A673 (cell line): Measurements from ENCODE around the gene ZNF202. TPM values are rescaled to one million over a fixed set of nuclear protein-coding genes. Genes with fewer than 3 reads are reported as not detected.

Source experiments
- BruUV-seq: library from RNA; stranded (reverse); fragments of 400-500 nt; replicated peaks from 2 replicates; lab custom pipeline; 2021; lab: Mats Ljungman, UMichigan
- CTCF ChIA-PET: fragments of 300-600 bp; sonication (Branson Sonifier 250); formaldehyde crosslinking; loops from one replicate; lab custom pipeline; 2022; ENCODE audit warnings: antibody characterized with exemption; lab: Charles Lee
- POLR2A ChIA-PET: fragments of 300-600 bp; sonication (Branson Sonifier 250); formaldehyde crosslinking; loops from one replicate; lab custom pipeline; 2022; ENCODE audit warnings: antibody characterized with exemption; ENCODE audit not compliant: low non-redundant PET; lab: Charles Lee
- DNase-seq: peaks from one replicate; pipeline ENCODE4 v3.0.0-alpha.2; 2015; ENCODE audit warnings: low spot score
- H3K27ac ChIP-seq: fragments of 200-600 bp; sonication (generic); 2 replicates; pipeline ENCODE4 v1.5.1; 2016; ENCODE audit warnings: mixed run types, low read depth, mild to moderate bottlenecking, mixed read lengths, antibody characterized with exemption, low read length; ENCODE audit not compliant: poor library complexity, severe bottlenecking
- H3K27me3 ChIP-seq: fragments of 200-600 bp; sonication (generic); replicated peaks from 2 replicates; pipeline ENCODE4 v1.6.1; 2017; ENCODE audit warnings: mixed run types, low read depth, mild to moderate bottlenecking, mixed read lengths, antibody characterized with exemption, low read length; ENCODE audit not compliant: insufficient read depth, poor library complexity
- H3K36me3 ChIP-seq: fragments of 200-600 bp; sonication (generic); 2 replicates; pipeline ENCODE4 v1.6.1; 2016; ENCODE audit warnings: mixed run types, mild to moderate bottlenecking, mixed read lengths, antibody characterized with exemption, low read length; ENCODE audit not compliant: insufficient read depth, poor library complexity, severe bottlenecking
- H3K4me1 ChIP-seq: fragments of 200-600 bp; sonication (generic); 2 replicates; pipeline ENCODE4 v1.6.1; 2017; ENCODE audit warnings: mixed run types, mild to moderate bottlenecking, mixed read lengths, antibody characterized with exemption, low read length; ENCODE audit not compliant: insufficient read depth, poor library complexity, severe bottlenecking
- H3K4me3 ChIP-seq: fragments of 200-600 bp; sonication (generic); 2 replicates; pipeline ENCODE4 v1.5.1; 2016; ENCODE audit warnings: low read depth, mixed run types, mild to moderate bottlenecking, mixed read lengths, low read length; ENCODE audit not compliant: poor library complexity, severe bottlenecking
- H3K9me3 ChIP-seq: fragments of 200-600 bp; sonication (generic); 2 replicates; pipeline ENCODE4 v1.6.1; 2016; ENCODE audit warnings: mixed run types, low read depth, mild to moderate bottlenecking, mixed read lengths, antibody characterized with exemption, low read length; ENCODE audit not compliant: poor library complexity, severe bottlenecking
- EZH2 ChIP-seq: fragments of 200-600 bp; sonication (generic); IDR thresholded peaks from 2 replicates; pipeline ENCODE4 v1.6.1; 2017; ENCODE audit warnings: borderline replicate concordance, low read depth, mild to moderate bottlenecking, mixed read lengths, antibody characterized with exemption, low read length; ENCODE audit not compliant: poor library complexity, severe bottlenecking
- intact Hi-C: fragments of 100-400 bp; cut with micrococcal nuclease; formaldehyde crosslinking; loops from one replicate; pipeline ENCODE4 v1.10.0; 2022; ENCODE audit not compliant: unreplicated experiment
- total RNA-seq: library from RNA; stranded (reverse); gene quantifications from 2 replicates; pipeline ENCODE4 v1.2.3, GENCODE V29; 2021
- TF ChIP-seq, protein P1 (sequence below): fragments of 300-800, 200-600 bp; sonication (generic); conservative IDR thresholded peaks from 2 replicates; pipeline ENCODE4 v1.5.1; 2017; ENCODE audit warnings: low read depth, mild to moderate bottlenecking, antibody characterized with exemption, low read length, moderate library complexity, mixed read lengths

ZNF202 gene
- total RNA-seq, 1 experiment from 2014 or later = 28.5 TPM

DNA sequence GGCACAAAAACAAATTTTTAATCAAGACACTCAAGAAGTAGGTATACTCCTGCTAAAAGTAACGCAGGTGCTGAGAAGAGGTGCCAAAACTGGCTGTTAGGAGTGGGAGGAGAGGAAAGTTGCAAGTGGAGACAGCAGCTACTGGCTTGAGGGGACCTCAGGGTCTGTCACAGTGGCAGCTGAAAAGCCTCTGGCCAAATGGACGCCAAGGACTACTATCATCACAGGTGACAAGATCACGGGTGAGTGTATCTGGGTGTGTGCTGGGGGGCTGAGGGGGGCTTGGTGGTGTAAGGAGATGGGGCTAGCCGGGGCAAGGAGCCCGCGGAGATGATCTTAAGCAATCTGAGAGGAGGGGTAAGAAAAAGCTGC is 687 bp downstream of the ZNF202 start:
- intact Hi-C loops = no loop called here
- Histone ChIP-seq H3K4me1 (peaks cover 13% of the 10 kb centered on the region), H3K9me3 (peaks cover 6% of the 10 kb centered on the region), H3K27ac (peak overlapping the region; percentile 91), H3K36me3 (peaks cover 34% of the 10 kb centered on the region), H3K4me3 (peak overlapping the region; percentile 91), H3K27me3 (no peaks in the 10 kb centered on the region)
- BruUV-seq = no TSS peak
- TF ChIP-seq EZH2 = no peak
- TF ChIP-seq, protein P1, sequence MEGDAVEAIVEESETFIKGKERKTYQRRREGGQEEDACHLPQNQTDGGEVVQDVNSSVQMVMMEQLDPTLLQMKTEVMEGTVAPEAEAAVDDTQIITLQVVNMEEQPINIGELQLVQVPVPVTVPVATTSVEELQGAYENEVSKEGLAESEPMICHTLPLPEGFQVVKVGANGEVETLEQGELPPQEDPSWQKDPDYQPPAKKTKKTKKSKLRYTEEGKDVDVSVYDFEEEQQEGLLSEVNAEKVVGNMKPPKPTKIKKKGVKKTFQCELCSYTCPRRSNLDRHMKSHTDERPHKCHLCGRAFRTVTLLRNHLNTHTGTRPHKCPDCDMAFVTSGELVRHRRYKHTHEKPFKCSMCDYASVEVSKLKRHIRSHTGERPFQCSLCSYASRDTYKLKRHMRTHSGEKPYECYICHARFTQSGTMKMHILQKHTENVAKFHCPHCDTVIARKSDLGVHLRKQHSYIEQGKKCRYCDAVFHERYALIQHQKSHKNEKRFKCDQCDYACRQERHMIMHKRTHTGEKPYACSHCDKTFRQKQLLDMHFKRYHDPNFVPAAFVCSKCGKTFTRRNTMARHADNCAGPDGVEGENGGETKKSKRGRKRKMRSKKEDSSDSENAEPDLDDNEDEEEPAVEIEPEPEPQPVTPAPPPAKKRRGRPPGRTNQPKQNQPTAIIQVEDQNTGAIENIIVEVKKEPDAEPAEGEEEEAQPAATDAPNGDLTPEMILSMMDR = no peak
- no peak for DNase-seq
- POLR2A ChIA-PET = interaction anchor here (0.7 kb wide), 1 partner anchor 11 kb away, joined by 3 read pairs; no protein-coding TSS in a partner anchor
- CTCF ChIA-PET = no interaction called here

DNA sequence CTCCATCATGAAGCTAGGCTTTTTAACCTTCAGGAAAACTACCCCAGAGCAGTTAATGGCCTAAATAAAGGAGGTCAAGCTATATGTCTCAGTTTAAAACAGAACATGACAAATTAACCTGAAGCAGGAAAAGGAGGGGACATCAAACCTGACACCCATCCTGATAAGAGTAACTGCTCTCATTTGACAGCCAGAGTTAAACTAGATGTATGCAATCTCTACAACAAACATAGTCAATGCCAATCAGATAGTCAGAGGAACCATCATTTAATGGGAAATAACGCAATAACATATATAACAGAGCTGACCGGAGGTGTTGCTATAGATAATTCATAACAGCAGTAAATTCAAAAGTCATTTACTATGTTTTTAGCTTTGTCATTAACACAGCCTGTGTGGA is 3.1 kb downstream of the ZNF202 start:
- ChIA-PET CTCF (no interaction called here), POLR2A (no interaction called here)
- DNase-seq = no peak
- Histone ChIP-seq H3K27me3 (no peaks in the 10 kb centered on the region), H3K27ac (no peak overlapping the region), H3K4me1 (peaks cover 13% of the 10 kb centered on the region), H3K4me3 (no peak overlapping the region), H3K36me3 (peaks cover 42% of the 10 kb centered on the region), H3K9me3 (peaks cover 6% of the 10 kb centered on the region)
- intact Hi-C loops = no loop called here
- TF ChIP-seq EZH2 = no peak
- TF ChIP-seq, protein P1 = no peak
- BruUV-seq = no TSS peak

DNA sequence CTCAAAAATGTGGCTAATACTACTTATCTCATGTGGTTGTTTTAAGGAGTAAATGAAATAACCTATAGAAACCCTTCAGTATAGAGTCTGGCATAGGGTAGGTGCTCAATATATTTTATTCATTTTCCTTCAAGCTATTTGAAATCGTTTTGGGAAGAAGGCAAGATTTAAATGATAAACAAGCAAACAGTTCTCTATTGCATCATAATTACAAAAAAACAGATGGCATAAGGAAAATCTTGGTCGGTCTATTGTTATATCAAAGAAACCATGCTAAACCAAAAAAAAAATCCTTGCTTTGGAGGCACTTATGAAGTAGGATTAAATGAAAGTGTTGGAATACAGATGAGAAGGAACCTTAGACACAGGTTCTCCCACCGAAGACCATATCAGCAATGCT is 4.7 kb downstream of the ZNF202 start:
- TF ChIP-seq EZH2 = no peak
- TF ChIP-seq, protein P1 = no peak
- Histone ChIP-seq H3K27ac (no peak overlapping the region), H3K9me3 (peaks cover 6% of the 10 kb centered on the region), H3K4me3 (no peak overlapping the region), H3K4me1 (peaks cover 7% of the 10 kb centered on the region), H3K36me3 (peaks cover 42% of the 10 kb centered on the region), H3K27me3 (no peaks in the 10 kb centered on the region)
- no peak for DNase-seq
- intact Hi-C loops = no loop called here
- no TSS peak for BruUV-seq
- ChIA-PET POLR2A (no interaction called here), CTCF (no interaction called here)
